HEK293T (cell line): ENCODE data around the gene HARS1.

Experiments used
- ARNT ChIP-seq: fragments of 450-650 bp; IDR thresholded peaks from 2 replicates; pipeline ENCODE4 v1.6.1; 2017; ENCODE audit warnings: mild to moderate bottlenecking
- CTBP1 ChIP-seq: fragments of 450-650 bp; IDR thresholded peaks from 2 replicates; pipeline ENCODE4 v1.6.1; 2016; ENCODE audit warnings: borderline replicate concordance
- FOXA1 ChIP-seq: fragments of 450-650 bp; IDR thresholded peaks from 2 replicates; pipeline ENCODE4 v1.6.1; 2016; ENCODE audit warnings: mild to moderate bottlenecking
- SUZ12 ChIP-seq: fragments of 450-650 bp; IDR thresholded peaks from 2 replicates; pipeline ENCODE4 v1.6.1; 2016; ENCODE audit warnings: mild to moderate bottlenecking
- TARDBP ChIP-seq: fragments of 450-650 bp; IDR thresholded peaks from 2 replicates; pipeline ENCODE4 v1.6.1; 2016

- TF ChIP-seq FOXA1 = no peak
- no peak for TF ChIP-seq TARDBP
- TF ChIP-seq CTBP1 = no peak
- no peak for TF ChIP-seq ARNT
- TF ChIP-seq SUZ12 = no peak
Measured at GRCh38 chr5:140673187-140673976, 17.8 kb downstream of the HARS1 start, which contains the start of gene DND1.
